ENCODE results near the gene CHD3.

Gene CHD3

DNA sequence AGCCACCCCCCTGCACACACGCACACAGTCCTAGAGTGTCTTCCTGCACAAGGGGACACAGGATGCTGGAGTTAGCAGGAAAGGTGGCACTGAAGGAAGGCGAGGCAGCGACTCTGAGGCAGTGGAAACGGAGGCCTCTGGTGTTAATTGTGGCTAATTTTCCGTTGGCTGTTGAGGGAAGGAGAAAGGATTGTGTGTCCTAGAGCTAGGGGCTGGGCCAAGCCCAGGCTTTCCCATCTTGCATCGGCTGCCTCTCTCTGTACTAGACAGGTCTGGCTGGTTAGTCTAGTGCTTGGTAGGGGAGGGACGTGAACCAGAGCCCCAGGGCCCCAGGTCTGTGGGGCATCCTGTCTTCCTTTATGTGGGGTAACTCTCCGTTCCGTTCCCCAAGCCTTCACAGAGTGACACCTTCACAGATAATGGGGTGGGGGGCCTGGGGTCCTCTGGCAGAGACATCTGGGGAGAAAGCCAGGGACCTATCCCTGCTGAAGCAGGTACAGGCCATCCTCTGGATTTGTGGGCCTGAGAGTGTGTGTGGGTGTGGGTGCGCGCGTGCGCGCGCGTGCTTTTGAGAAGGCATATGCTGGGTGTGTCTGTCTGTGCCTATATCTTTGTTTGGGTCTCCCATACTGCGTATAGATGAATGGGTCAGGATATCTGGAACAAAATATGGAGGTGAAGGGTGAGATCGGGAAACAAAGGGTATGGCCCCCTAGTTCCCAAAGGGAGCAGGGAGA lies at the start of gene CHD3:
Gene CHD3, plus strand, starts transcription at position 606 of the 737 bp plus-strand sequence. CDS start 212 bp downstream, outside the sequence.
- peak; percentile 77 for DNase-seq

DNA sequence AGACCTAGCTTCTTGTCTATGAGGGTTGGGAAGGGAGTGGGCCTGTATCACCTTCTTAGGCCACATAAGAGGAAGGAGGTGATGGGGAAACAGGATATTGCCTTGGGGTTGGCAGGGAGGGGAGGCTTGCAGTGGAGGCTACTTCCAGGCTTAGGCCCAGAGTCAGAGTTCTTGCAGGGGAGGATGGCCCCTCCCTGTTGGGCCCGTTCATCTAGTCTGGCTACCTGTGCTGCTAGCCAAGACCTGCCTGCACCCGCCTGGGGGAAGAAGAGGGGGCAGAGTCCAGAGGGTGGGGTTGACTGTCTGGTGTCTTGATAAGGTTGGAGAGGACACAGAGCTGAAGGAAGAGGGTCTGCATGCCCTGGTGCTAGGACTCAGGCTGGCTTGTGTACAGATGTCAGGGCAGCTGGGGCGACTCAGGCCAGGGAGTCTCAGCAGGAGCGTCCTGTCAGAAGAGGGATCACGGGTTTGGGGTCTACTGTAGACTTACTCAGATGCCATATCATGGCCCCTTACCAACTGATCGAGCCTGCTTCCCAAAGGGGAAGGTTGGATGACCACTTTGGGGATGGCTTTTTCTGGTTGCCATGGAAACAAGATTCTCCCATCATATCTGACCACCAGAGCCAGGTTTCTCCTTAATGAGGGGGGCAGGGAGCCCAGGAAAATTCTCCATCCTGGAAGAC lies 49.3 kb upstream of the CHD3 start:
- no peak for DNase-seq

DNA sequence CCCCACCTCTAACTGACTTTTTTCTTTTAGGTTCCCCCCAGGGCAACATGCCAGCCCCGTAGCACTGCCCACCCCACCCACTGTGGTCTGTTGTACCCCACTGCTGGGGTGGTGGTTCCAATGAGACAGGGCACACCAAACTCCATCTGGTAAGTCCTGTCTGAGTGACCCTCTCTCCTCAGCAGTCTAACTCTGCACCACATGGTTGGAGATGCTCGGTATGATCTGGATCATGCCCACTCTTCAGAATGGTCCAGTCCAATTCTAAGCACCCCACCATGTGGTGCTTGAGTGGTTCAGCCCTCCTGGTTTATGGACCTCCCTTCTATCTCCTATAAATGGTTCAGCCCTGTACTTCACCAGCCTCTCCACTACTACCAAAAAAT lies 48.7 kb upstream of the CHD3 start:
- DNase-seq, result peak; percentile 10

DNA sequence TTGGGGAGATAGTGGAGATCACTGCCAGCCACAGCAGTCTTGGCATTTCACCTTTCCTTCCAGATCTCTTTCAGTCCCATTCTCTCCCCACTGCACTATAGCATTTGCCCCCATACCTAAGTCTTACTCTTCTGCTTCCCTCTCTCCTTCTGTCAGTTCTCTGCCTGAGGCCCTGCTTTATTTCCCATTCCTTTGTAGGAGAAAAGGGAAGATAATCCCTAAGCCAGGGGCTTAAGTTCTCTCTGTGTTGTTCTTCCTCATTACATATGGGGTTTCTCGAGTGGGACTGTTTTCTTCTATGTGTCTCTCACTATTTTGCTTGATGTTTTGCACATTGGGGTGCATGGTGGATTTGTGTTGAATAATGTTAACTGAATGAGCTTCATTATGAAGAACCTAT lies 48.1 kb upstream of the CHD3 start:
- DNase-seq, result no peak

DNA sequence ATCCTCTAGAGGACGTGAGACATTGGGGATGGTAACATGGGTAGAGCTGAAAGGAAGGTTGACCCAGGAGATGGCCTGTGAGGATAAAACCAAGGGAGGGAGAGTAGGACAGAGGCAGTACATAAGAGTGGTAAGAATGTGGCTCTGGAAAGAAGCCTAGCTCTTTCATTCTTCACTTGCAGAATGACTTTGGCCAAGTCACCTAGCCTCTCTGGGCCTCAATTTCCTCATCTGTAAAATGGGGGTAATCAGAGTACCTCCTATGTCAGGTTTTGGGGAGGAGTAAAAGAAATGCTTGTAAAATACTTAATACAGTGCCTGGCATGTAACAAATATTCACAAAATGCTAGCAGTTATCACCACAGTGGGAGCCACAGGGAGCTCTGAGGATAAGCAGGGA lies 47.7 kb upstream of the CHD3 start:
- no peak for DNase-seq

DNA sequence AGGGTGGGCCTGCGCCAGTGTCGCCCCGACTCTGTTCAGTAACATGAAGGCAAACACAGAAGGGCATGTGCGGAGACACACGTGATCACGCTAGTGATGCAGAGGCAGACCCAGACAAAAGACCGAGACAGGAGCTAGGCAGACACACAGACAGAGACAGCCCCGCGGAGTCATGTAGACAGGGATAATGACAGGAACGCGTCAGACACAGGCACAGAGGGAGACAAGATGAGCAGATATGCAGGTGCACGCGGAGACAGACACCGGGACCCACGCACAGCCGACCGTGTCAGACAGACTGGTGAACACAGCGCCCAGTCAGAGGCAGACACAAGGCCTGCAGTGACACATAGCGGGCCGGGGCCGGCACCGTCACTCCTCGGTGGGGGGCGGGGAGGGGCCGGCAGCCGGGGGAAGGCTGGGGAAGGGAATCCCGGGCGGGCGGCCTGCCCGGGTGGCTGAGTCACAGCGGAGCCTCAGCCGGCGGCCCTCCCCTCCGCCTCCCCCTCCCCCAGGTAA lies 47.1 kb upstream of the CHD3 start:
- peak; percentile 43 for DNase-seq

DNA sequence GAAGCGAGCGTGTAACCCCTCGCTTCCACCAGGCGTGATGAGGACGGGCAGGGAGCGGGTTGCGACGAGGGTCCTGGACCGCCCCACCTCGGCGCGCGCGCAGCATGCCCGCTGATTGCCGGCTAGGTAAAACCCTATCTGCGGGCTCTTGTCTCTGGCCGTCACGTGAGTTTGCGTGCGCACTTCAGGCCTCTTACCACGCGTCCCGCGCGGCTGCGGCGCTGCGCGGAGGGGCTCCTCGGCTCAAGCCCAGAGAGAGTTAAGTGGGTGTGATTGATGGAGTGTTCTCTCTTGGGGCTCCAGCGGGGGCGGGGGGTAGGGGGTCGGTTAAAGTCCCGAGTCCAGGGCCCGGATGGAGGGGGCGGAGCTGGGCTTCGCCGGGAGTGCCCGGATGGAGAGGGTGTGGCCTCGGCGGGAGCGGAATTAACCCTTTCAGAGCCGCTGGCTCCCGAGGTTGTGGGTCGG lies 46.6 kb upstream of the CHD3 start:
- peak; percentile 88 for DNase-seq

DNA sequence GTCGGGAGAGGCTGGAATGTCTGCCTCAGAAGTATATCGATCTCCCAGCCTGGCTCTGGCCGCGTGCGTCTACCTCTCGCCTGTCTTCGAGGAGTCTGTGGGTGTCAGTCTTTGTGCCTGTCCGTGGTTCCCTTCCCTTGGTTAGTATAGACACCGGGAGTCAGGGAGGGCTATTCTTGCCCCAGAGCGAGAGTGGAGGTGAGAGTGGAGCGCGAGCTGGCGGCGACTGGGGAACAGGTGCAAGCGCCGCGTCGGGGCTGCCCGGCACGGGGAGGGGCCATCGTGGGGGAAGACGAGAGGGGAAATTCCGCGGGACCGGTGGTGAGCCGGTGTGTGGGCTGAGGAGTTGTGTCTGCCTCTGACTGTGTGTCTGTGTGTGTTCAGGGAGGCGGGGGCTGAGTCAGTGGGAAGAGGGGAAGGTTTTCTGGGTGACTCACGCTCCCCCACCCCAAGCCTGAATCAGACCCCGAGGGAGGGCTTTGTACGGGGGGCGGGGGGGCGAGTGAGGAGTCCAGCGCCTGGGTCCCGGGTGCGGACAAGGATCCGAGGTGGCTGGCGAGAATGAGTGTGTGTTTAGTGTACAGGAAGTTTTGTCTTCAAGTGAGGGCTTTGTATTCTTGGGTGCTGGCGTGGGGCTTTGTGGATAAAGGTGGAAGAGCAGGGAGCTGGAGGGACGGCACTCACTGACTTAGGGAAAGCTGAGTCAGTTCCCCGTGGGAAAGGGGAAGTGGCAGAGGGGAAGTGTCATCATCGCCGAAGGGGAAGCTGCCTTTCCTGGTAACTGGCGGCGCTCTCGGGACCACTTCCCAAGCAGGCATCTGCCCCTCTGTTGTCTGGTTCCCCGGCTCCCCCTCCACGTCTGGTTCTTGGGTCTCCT lies 46.0 kb upstream of the CHD3 start:
- no peak for DNase-seq

DNA sequence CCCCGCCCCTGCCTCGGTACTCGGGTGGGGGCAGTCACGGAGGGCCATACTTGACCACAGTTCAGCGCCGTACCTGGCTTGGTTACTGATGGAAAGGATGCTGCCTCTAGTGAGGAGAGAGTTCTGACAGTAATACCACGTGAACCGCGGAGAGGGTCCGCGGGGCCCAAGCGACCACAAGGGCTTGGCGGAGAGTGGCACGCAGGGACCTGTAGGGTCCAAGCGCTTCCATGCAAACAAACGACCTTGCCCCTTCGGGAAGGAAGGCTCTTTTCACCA lies 45.4 kb upstream of the CHD3 start:
- no peak for DNase-seq

DNA sequence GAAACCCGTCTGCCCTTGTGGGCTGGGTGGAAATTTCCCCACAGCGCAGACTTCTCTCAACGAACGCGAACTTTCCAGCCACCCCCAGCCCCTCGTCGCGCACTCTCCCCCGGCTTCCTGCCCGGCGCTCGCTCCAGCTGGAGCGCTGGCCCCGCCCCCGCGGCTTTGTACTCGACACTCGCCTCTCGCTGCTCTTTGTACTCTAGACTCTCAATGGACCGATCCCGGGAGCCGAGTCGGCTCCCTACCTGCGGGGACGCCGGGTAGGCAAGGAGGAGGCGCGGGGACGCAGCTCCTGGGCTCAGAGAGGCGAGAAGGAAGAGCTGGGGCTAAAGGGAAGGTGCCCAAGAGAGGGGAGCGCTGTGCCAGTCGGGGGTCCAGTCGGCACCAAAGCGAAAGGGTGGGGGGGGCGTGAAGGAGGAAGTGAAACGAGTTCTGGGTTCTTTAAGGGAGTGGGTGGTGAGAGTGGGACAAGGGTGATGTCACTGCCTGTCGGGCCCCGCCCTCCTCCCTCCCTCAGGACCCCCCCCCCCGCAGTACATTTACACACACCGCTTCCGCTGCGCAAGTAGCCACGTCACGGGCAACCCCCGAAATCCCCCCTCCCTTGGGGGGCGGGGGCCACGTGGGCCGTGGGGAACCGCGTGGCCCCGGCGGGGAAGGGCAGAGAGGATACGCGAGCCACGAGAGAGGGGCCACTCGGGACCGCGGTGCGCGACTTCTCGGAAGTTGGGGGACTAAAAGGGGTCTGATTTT lies 44.9 kb upstream of the CHD3 start:
- DNase-seq, result peak; percentile 88

DNA sequence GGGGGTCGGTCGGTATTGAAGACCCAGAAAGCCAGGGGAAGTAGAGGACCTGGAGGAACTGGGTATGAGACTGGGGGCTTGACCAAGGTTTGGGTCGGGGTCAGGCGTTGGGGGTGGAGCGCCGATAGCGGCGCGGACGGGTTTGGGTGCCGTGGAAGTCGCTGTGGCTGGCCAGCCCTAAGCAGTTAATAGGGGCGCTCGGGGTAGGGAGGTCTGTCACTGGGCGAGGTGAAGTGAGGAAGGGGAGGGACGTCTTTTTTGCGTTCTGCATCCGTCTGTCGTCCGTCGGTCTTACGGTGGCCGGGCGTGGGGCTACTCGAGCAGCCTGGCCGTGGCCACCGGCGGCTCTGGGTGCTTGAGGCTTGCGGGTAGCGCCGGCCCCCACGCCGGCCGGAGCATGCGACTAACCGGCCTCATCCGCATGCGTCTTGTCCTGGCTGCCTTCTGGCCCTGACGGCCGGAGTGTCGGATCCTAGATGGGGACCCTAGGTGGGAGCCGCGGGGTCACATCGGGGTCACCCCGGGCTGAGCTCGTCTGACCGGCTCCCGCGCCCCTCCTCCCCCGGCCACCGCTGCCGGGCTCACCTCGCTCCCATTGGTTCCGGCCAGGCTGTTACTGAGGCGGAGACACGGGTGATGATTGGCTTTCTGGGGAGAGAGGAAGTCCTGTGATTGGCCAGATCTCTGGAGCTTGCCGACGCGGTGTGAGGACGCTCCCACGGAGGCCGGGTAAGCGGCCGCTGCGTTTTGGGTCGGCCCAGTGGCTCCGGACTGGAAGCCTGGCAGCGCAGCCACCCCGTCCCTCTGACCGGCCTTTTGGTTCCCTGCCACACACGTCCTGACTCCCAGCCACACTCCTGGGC lies 44.1 kb upstream of the CHD3 start:
- DNase-seq, result peak; percentile 92

DNA sequence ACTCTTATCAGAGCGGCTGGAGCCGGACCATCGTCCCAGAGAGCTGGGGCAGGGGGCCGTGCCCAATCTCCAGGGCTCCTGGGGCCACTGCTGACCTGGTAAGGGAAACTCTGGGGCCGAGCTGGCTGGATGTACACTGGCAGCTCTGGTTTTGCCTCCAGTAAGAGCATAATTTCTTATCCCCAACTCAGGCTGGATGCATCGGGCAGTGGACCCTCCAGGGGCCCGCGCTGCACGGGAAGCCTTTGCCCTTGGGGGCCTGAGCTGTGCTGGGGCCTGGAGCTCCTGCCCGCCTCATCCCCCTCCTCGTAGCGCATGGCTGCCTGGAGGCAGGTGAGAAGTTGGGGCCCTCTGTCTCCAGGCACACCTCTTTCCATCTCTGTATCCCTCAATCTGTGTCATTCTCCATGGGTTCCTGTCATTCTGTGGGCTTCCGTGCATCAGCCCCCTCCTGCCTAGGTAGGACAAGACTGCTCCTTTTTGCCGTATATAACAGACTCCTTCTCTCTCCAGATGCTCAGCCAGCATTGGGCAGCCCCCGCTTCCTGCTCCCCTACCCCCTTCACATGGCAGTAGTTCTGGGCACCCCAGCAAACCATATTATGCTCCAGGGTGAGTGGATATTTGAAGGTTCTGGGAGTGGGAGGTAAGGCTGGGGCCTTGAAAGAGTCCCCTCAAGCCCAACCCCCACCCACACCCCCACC lies 43.1 kb upstream of the CHD3 start:
- DNase-seq, result no peak

DNA sequence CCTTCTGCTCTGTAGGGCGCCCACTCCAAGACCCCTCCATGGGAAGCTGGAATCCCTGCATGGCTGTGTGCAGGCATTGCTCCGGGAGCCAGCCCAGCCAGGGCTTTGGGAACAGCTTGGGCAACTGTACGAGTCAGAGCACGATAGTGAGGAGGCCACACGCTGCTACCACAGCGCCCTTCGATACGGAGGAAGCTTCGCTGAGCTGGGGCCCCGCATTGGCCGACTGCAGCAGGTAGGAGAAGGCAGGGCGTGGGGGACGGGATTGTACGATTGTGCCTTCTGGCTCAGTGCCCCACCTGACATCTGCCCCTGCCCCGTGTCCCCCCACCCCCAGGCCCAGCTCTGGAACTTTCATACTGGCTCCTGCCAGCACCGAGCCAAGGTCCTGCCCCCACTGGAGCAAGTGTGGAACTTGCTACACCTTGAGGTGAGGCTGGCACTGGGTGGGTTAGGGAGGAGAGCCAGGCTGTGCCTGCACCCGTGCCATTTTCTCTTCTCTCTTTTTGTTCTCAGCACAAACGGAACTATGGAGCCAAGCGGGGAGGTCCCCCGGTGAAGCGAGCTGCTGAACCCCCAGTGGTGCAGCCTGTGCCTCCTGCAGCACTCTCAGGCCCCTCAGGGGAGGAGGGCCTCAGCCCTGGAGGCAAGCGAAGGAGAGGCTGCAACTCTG lies 42.4 kb upstream of the CHD3 start:
- DNase-seq, result no peak

DNA sequence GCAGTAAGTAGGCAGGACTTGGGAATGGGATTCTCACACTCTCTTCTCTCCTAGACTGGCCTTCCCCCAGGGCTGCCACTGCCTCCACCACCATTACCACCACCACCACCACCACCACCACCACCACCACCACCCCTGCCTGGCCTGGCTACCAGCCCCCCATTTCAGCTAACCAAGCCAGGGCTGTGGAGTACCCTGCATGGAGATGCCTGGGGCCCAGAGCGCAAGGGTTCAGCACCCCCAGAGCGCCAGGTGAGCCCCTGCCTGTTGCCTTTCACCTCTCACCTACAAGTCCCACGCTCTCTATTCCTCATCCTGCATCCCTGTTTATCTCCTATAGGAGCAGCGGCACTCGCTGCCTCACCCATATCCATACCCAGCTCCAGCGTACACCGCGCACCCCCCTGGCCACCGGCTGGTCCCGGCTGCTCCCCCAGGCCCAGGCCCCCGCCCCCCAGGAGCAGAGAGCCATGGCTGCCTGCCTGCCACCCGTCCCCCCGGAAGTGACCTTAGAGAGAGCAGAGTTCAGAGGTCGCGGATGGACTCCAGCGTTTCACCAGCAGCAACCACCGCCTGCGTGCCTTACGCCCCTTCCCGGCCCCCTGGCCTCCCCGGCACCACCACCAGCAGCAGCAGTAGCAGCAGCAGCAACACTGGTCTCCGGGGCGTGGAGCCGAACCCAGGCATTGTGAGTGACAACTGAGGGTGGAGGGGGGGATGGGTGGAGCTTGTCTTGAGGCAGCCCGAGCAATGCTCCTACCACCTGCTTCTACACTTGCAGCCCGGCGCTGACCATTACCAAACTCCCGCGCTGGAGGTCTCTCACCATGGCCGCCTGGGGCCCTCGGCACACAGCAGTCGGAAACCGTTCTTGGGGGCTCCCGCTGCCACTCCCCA lies 41.6 kb upstream of the CHD3 start:
- DNase-seq, result no peak

DNA sequence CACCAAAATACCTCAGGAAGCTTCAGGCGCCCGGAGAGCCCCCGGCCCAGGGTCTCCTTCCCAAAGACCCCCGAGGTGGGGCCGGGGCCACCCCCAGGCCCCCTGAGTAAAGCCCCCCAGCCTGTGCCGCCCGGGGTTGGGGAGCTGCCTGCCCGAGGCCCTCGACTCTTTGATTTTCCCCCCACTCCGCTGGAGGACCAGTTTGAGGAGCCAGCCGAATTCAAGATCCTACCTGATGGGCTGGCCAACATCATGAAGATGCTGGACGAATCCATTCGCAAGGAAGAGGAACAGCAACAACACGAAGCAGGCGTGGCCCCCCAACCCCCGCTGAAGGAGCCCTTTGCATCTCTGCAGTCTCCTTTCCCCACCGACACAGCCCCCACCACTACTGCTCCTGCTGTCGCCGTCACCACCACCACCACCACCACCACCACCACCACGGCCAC lies 40.4 kb upstream of the CHD3 start:
- DNase-seq, result no peak

DNA sequence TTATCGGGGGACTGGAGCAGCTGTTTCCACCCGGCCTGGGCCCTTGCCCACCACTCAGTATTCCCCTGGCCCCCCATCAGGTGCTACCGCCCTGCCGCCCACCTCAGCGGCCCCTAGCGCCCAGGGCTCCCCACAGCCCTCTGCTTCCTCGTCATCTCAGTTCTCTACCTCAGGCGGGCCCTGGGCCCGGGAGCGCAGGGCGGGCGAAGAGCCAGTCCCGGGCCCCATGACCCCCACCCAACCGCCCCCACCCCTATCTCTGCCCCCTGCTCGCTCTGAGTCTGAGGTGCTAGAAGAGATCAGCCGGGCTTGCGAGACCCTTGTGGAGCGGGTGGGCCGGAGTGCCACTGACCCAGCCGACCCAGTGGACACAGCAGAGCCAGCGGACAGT lies 39.9 kb upstream of the CHD3 start:
- DNase-seq, result no peak

DNA sequence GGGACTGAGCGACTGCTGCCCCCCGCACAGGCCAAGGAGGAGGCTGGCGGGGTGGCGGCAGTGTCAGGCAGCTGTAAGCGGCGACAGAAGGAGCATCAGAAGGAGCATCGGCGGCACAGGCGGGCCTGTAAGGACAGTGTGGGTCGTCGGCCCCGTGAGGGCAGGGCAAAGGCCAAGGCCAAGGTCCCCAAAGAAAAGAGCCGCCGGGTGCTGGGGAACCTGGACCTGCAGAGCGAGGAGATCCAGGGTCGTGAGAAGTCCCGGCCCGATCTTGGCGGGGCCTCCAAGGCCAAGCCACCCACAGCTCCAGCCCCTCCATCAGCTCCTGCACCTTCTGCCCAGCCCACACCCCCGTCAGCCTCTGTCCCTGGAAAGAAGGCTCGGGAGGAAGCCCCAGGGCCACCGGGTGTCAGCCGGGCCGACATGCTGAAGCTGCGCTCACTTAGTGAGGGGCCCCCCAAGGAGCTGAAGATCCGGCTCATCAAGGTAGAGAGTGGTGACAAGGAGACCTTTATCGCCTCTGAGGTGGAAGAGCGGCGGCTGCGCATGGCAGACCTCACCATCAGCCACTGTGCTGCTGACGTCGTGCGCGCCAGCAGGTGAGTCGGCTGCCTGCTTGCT lies 39.3 kb upstream of the CHD3 start:
- no peak for DNase-seq

DNA sequence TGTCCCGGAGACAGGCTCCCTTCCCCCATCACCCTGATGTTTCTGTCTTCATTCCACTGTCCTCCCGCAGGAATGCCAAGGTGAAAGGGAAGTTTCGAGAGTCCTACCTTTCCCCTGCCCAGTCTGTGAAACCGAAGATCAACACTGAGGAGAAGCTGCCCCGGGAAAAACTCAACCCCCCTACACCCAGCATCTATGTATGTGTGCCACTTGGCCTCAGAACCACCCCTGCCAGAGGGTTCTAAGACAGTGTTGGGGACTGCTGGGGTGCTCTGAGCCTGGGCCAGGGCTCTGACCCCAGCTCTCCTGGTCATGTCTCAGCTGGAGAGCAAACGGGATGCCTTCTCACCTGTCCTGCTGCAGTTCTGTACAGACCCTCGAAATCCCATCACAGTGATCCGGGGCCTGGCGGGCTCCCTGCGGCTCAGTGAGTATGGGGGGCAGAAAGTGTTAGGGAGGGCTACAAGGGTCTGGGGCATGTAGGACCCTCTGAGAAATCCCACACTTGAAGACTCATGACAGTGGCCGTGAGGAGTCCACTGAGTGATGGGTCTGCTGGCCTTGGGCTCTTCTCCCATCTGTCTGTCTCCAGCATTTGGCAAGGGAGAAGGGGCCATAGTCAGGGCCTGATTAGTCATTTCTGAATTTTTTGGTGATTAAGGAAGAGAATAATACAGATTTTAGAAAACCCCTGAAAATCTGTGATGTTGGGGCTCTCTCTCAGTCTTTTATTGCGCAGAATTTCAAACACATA lies 38.7 kb upstream of the CHD3 start:
- no peak for DNase-seq
